Bronchial epithelial cell (primary cell): Measurements from ENCODE around the gene CCM2. TPM values are rescaled to one million over a fixed set of nuclear protein-coding genes. Genes with fewer than 3 reads are reported as not detected.

Experiments used
- DNase-seq: peaks from one replicate; pipeline ENCODE4 v3.0.0-alpha.2; 2010; ENCODE audit warnings: low read depth
- FAIRE-seq: peaks from 2 replicates; lab custom pipeline; 2011; peaks lifted over from hg19 to GRCh38; lab: Jason Lieb, UNC
- H3K27me3 ChIP-seq: 2 replicates; pipeline ENCODE4 v1.5.1; 2011; ENCODE audit warnings: low read length; ENCODE audit not compliant: control insufficient read depth, insufficient read depth
- H3K36me3 ChIP-seq: 2 replicates; pipeline ENCODE4 v1.5.1; 2011; ENCODE audit warnings: low read length; ENCODE audit not compliant: control insufficient read depth, insufficient read depth
- H3K4me3 ChIP-seq: 2 replicates; pipeline ENCODE4 v1.5.1; 2011; ENCODE audit warnings: mild to moderate bottlenecking, low read depth, low read length, control low read depth
- total RNA-seq: library from RNA; depleted of rRNA; stranded (reverse); fragments of >200 nt; gene quantifications from 2 replicates; pipeline ENCODE4 v1.2.1, GENCODE V29; 2014
- TF ChIP-seq, protein P1 (sequence below): IDR thresholded peaks from 2 replicates; pipeline ENCODE4 v1.5.1; 2011; ENCODE audit warnings: mild to moderate bottlenecking, moderate library complexity, low read length, control low read depth, inconsistent platforms; ENCODE audit not compliant: insufficient read depth, severe bottlenecking

The CCM2 gene
- total RNA-seq, 1 donor from 2014 or later = 45.0 TPM

DNA sequence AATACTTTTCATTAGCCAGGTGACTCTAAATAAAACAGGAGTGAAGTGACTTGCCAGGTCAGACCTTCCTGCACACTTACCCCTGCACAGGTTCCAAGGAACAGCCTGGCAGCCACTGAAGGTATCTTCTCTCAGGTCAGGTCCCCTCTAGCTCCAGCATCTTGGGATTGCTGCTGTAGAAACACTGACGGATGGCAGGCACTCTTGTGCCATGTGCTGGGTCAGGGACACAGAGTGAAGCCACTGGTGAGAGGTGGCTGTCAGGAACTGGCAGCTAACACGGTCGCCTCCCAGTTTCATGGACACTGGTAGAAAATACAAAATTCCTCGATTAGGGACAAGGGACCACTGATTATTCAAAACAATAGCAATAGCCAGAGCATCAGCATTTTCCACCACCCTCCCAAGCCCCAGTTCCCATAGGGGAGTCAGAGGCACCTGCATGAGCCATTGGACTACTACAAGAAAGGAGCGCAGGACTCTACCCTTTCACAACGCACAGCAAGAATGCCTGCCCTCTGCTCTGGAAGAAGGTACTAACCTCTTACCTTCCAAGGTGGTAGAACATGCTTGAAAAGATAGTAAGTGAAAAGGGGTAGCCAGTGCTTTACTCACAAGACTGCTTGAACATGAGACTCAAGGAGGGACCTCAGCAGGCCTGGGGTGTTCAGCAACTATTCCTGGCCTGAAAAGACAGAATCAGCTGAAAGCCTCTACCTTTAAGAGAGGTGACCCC, 16.1 kb upstream of the CCM2 start:
- DNase-seq (no peak), FAIRE-seq (no peak)
- TF ChIP-seq, protein P1, sequence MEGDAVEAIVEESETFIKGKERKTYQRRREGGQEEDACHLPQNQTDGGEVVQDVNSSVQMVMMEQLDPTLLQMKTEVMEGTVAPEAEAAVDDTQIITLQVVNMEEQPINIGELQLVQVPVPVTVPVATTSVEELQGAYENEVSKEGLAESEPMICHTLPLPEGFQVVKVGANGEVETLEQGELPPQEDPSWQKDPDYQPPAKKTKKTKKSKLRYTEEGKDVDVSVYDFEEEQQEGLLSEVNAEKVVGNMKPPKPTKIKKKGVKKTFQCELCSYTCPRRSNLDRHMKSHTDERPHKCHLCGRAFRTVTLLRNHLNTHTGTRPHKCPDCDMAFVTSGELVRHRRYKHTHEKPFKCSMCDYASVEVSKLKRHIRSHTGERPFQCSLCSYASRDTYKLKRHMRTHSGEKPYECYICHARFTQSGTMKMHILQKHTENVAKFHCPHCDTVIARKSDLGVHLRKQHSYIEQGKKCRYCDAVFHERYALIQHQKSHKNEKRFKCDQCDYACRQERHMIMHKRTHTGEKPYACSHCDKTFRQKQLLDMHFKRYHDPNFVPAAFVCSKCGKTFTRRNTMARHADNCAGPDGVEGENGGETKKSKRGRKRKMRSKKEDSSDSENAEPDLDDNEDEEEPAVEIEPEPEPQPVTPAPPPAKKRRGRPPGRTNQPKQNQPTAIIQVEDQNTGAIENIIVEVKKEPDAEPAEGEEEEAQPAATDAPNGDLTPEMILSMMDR = no peak
- no peak overlapping the region for H3K4me3 ChIP-seq
- peaks cover 31% of the 10 kb centered on the region for H3K36me3 ChIP-seq
- no peaks in the 10 kb centered on the region for H3K27me3 ChIP-seq

DNA sequence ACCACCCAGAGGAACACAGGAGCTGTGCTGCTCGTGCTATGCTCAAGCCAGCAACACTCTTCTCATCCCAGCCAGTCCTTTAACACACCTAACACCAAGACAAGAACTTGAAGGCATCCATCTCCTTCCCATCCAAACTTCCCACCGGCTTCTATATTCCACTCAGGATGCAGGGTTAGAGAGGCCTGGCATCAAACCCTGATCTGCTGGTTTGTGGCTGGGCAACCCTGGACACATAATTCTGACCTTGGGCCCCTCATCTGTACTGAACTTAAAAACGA, 15.6 kb upstream of the CCM2 start:
- H3K4me3 ChIP-seq = no peak overlapping the region
- FAIRE-seq (no peak), DNase-seq (no peak)
- H3K36me3 ChIP-seq = peaks cover 31% of the 10 kb centered on the region
- TF ChIP-seq, protein P1 = no peak
- no peaks in the 10 kb centered on the region for H3K27me3 ChIP-seq

DNA sequence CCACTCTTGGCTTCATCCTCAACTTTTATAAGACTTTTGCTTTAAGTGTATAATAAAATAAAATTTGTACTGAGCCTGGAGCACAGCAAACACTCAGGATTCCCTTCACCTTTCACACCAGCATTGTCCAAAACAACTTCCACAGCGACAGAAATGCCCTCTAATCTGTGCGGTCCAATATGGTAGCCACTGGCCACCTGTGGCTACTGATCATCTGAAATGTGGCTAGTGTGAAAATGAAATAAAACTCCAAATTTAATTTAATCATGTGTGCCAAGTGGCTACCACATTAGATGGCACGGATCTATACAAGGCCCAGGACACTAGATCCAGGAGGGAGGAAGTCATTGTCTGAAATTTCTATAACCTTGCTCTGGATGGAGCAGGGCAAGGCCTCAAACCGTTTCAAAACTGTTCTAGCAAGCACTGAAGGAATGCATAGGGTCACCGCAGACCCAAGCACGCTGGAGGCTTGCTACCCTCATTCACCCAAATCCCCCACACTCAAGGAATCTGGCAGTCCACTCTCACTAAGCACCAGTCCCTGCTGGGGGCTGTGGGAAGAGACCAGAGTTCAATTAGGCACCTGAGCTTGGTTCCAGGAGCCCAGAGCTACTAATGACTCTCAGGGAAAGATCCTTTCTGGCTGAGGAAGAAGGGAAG, 14.8 kb upstream of the CCM2 start:
- no peaks in the 10 kb centered on the region for H3K27me3 ChIP-seq
- FAIRE-seq (no peak), DNase-seq (no peak)
- H3K4me3 ChIP-seq = peak overlapping the region; percentile 80
- TF ChIP-seq, protein P1 = no peak
- peaks cover 31% of the 10 kb centered on the region for H3K36me3 ChIP-seq

DNA sequence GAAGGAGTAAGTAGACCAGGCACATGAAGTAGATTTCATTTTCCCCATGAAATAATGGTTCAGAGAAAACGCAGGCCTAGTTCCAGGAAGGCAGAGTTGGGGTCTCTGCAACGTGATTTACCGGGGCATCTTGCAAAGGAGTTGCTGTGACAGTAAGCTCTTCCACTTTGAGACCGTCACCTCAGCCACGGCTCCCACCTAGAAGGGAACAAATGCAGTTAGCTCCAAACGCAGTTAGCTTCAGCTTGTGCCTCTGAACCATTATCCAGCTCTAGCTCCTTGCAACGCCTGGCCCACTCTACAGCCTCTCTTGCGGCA, 14.1 kb upstream of the CCM2 start:
- DNase-seq (no peak), FAIRE-seq (no peak)
- H3K27me3 ChIP-seq = no peaks in the 10 kb centered on the region
- peak overlapping the region; percentile 80 for H3K4me3 ChIP-seq
- TF ChIP-seq, protein P1 = no peak
- peaks cover 31% of the 10 kb centered on the region for H3K36me3 ChIP-seq

DNA sequence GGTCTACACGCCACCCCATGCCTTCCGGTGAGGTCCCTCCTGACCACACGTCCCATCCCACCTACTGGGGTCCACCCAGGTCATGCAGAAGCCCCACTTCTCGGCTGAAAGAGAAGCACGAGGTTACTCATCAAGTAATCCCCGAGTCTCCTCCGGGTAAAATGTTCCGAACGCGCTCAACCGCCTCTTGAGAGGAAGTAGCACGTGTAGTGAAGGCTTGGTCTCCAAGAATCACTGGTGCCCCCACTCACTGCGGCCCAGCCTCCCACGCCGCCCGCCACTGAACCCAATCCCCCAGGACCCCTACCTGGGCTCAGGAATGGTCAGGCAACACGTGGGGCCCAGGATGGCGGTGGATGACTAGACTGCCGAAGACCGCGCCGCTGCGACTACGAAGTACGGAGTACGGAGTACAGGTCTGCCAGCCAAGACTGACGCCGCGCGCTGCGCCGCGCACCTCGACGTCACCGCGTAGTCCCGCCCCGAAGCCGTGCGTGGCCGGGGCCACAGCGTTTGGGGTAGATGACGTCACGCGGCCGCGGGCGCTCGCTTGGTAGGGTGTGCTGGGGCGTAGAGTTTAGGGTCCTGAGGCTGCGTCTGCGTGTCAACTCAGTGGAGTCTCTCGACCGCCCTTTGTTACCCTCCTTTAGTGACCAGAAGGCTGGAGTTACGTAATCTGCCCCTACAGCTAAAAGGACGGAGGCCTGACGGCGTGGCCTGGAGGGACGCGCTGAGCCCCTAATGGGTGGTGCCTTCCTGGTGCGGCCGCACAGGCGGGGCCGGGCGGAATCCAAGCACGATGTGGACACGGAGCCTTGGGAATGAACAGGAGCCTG, 13.6 kb upstream of the CCM2 start:
- no peak for FAIRE-seq
- peak; percentile 87 for DNase-seq
- Histone ChIP-seq H3K4me3 (peak overlapping the region; percentile 80), H3K36me3 (peaks cover 31% of the 10 kb centered on the region), H3K27me3 (no peaks in the 10 kb centered on the region)
- TF ChIP-seq, protein P1 = no peak
